ENCODE data around the gene KRT33B.

Gene KRT33B

GRCh38 chr17:41338961-41339485 is 30.6 kb downstream of the KRT33B start:
- DNase-seq = peak; percentile 70
- Histone ChIP-seq H3K79me2 (ENCODE audit: low read length) (no peaks in the 10 kb centered on the region), H3K9me3 (replicated peaks; ENCODE audit: insufficient read depth, low read length) (no peaks in the 10 kb centered on the region), H3K36me3 (replicated peaks; ENCODE audit: insufficient read depth, low read length) (no peaks in the 10 kb centered on the region), H3K9ac (ENCODE audit: low read length) (no peak overlapping the region), H2AFZ (ENCODE audit: low read length) (no peak overlapping the region), H4K20me1 (ENCODE audit: insufficient read depth, low read length) (no peaks in the 10 kb centered on the region), H3F3A (ENCODE audit: insufficient read depth, low read length) (peaks cover 9% of the 10 kb centered on the region), H3K27ac (ENCODE audit: low read length) (no peak overlapping the region), H3K9me2 (replicated peaks; ENCODE audit: insufficient read depth, low read length) (no peaks in the 10 kb centered on the region), H3K4me1 (ENCODE audit: low read length) (peaks cover 23% of the 10 kb centered on the region), H3K27me3 (replicated peaks; ENCODE audit: insufficient read depth, low read length) (peaks cover 33% of the 10 kb centered on the region), H3K4me3 (ENCODE audit: low read length) (no peak overlapping the region), H3K4me2 (ENCODE audit: low read depth, low read length) (no peak overlapping the region)
- TF ChIP-seq EZH2 (optimal IDR thresholded peaks at IDR 0.05; ENCODE audit: low read depth, low read length) (no peak), EZH2phosphoT487 (IDR thresholded peaks at IDR 0.05; ENCODE audit: low read length) (no peak), CTCF (IDR thresholded peaks at IDR 0.05; ENCODE audit: low read length) (no peak)

GRCh38 chr17:41335747-41336146 is 33.9 kb downstream of the KRT33B start:
- DNase-seq = no peak
- Histone ChIP-seq H3K9me3 (replicated peaks; ENCODE audit: insufficient read depth, low read length) (no peaks in the 10 kb centered on the region), H3K4me3 (ENCODE audit: low read length) (no peak overlapping the region), H3K27me3 (replicated peaks; ENCODE audit: insufficient read depth, low read length) (peaks cover 26% of the 10 kb centered on the region), H3F3A (ENCODE audit: insufficient read depth, low read length) (no peaks in the 10 kb centered on the region; the same call in 1 of the 2 replicates), H4K20me1 (ENCODE audit: insufficient read depth, low read length) (no peaks in the 10 kb centered on the region), H3K36me3 (replicated peaks; ENCODE audit: insufficient read depth, low read length) (no peaks in the 10 kb centered on the region), H3K27ac (ENCODE audit: low read length) (no peak overlapping the region), H2AFZ (ENCODE audit: low read length) (no peak overlapping the region), H3K9ac (ENCODE audit: low read length) (no peak overlapping the region), H3K4me2 (ENCODE audit: low read depth, low read length) (no peak overlapping the region), H3K9me2 (replicated peaks; ENCODE audit: insufficient read depth, low read length) (no peaks in the 10 kb centered on the region), H3K79me2 (ENCODE audit: low read length) (no peaks in the 10 kb centered on the region), H3K4me1 (ENCODE audit: low read length) (peaks cover 15% of the 10 kb centered on the region)
- TF ChIP-seq CTCF (IDR thresholded peaks at IDR 0.05; ENCODE audit: low read length) = no peak
- no peak for TF ChIP-seq EZH2 (optimal IDR thresholded peaks at IDR 0.05; ENCODE audit: low read depth, low read length)
- no peak for TF ChIP-seq EZH2phosphoT487 (IDR thresholded peaks at IDR 0.05; ENCODE audit: low read length)

- Histone ChIP-seq H2AFZ (ENCODE audit: low read length) (no peak overlapping the region), H3K4me3 (ENCODE audit: low read length) (no peak overlapping the region), H3K4me1 (ENCODE audit: low read length) (peaks cover 8% of the 10 kb centered on the region; the same call in 1 of the 2 replicates), H3K79me2 (ENCODE audit: low read length) (no peaks in the 10 kb centered on the region), H3K9ac (ENCODE audit: low read length) (no peak overlapping the region), H3K27ac (ENCODE audit: low read length) (no peak overlapping the region), H3F3A (ENCODE audit: insufficient read depth, low read length) (no peaks in the 10 kb centered on the region), H3K36me3 (replicated peaks; ENCODE audit: insufficient read depth, low read length) (no peaks in the 10 kb centered on the region), H3K9me3 (replicated peaks; ENCODE audit: insufficient read depth, low read length) (no peaks in the 10 kb centered on the region), H4K20me1 (ENCODE audit: insufficient read depth, low read length) (no peaks in the 10 kb centered on the region), H3K9me2 (replicated peaks; ENCODE audit: insufficient read depth, low read length) (no peaks in the 10 kb centered on the region), H3K4me2 (ENCODE audit: low read depth, low read length) (no peak overlapping the region), H3K27me3 (replicated peaks; ENCODE audit: insufficient read depth, low read length) (peaks cover 21% of the 10 kb centered on the region)
- DNase-seq = no peak
- no peak for TF ChIP-seq CTCF (IDR thresholded peaks at IDR 0.05; ENCODE audit: low read length)
- TF ChIP-seq EZH2phosphoT487 (IDR thresholded peaks at IDR 0.05; ENCODE audit: low read length) = no peak
- TF ChIP-seq EZH2 (optimal IDR thresholded peaks at IDR 0.05; ENCODE audit: low read depth, low read length) = no peak
Measured at GRCh38 chr17:41334385-41335305, 35.0 kb downstream of the KRT33B start.
